MCF 10A (cell line): ENCODE measurements around the gene FAM50A. TPM values are rescaled to one million over a fixed set of nuclear protein-coding genes. Genes with fewer than 3 reads are reported as not detected.
A peak's percentile ranks its signal among the peaks of the same experiment; 100 is the strongest.

ENCODE experiments used
- BruUV-seq: library from RNA; stranded (reverse); fragments of 400-500 nt; replicated peaks from 2 replicates; lab custom pipeline; 2021; lab: Mats Ljungman, UMichigan
- CTCF ChIA-PET: fragments of 300-600 bp; sonication (Branson Sonifier 250); formaldehyde crosslinking; extraction: SDS; loops from one replicate; lab custom pipeline; 2021; ENCODE audit warnings: antibody characterized with exemption, inconsistent platforms; lab: Yijun Ruan, JAX
- POLR2A ChIA-PET: fragments of 300-600, 350-650 bp; sonication (Branson Sonifier 250); formaldehyde crosslinking; extraction: SDS; loops from one replicate; lab custom pipeline; 2020; ENCODE audit warnings: antibody characterized with exemption, inconsistent platforms; lab: Yijun Ruan, JAX
- DNase-seq: peaks from one replicate; pipeline ENCODE4 v3.0.0-alpha.2; 2018; ENCODE audit not compliant: unreplicated experiment
- H3K27ac Mint-ChIP-seq: one replicate; pipeline ENCODE4 v1.8.0; 2022; ENCODE audit warnings: mild to moderate bottlenecking, low read depth, mixed read lengths; ENCODE audit not compliant: unreplicated experiment
- H3K27me3 Mint-ChIP-seq: one replicate; pipeline ENCODE4 v1.8.0; 2022; ENCODE audit warnings: mixed read lengths; ENCODE audit not compliant: insufficient read depth, unreplicated experiment
- H3K36me3 Mint-ChIP-seq: one replicate; pipeline ENCODE4 v1.8.0; 2022; ENCODE audit warnings: mild to moderate bottlenecking, moderate library complexity, mixed read lengths; ENCODE audit not compliant: insufficient read depth, unreplicated experiment
- H3K4me1 Mint-ChIP-seq: one replicate; pipeline ENCODE4 v1.8.0; 2022; ENCODE audit warnings: mixed read lengths; ENCODE audit not compliant: insufficient read depth, unreplicated experiment
- H3K4me3 Mint-ChIP-seq: one replicate; pipeline ENCODE4 v1.8.0; 2022; ENCODE audit warnings: mild to moderate bottlenecking, moderate library complexity, mixed read lengths; ENCODE audit not compliant: unreplicated experiment
- H3K9me3 Mint-ChIP-seq: one replicate; pipeline ENCODE4 v1.8.0; 2022; ENCODE audit warnings: mixed read lengths; ENCODE audit not compliant: unreplicated experiment
- intact Hi-C: fragments of 100-400 bp; cut with micrococcal nuclease; formaldehyde crosslinking; loops from 2 replicates; pipeline ENCODE4 v1.14.1; 2022
- total RNA-seq: library from RNA; stranded (reverse); gene quantifications from 2 replicates; pipeline ENCODE4 v1.2.3, GENCODE V29; 2022
- TF ChIP-seq, protein P1 (sequence below): fragments of 200-600 bp; IDR thresholded peaks from one replicate; pipeline ENCODE4 v1.8.0; 2022; ENCODE audit warnings: antibody characterized with exemption, mild to moderate bottlenecking; ENCODE audit not compliant: unreplicated experiment

FAM50A gene
- total RNA-seq, 1 experiment from 2014 or later = 62.1 TPM

GRCh38 chrX:154478728-154479622 is 35.0 kb downstream of the FAM50A start, which contains the start of gene LAGE3:
Gene LAGE3 (minus strand): TSS chrX:154479281. CDS start chrX:154478915, 366 bp downstream.
- Mint-ChIP-seq H3K27me3 (peaks cover 23% of the 10 kb centered on the region), H3K9me3 (no peaks in the 10 kb centered on the region), H3K27ac (peak within 1 kb of the TSS; percentile 23), H3K4me3 (peak within 1 kb of the TSS; percentile 72), H3K36me3 (peaks cover 12% of the 10 kb centered on the region), H3K4me1 (peaks cover 7% of the 10 kb centered on the region)
- intact Hi-C loops = no loop called here
- CTCF ChIA-PET = interaction anchor here (1.1 kb wide), 1 partner anchor 55 kb away, joined by 3 read pairs; no protein-coding TSS in a partner anchor
- BruUV-seq = no TSS peak
- peak; percentile 84 for DNase-seq
- POLR2A ChIA-PET = interaction anchor here (1.1 to 1.4 kb wide), 2 partner anchors 12 to 21 kb away, joined by 5 to 6 read pairs; partner anchors contain the start of genes PLXNA3 and SLC10A3
- TF ChIP-seq, protein P1, sequence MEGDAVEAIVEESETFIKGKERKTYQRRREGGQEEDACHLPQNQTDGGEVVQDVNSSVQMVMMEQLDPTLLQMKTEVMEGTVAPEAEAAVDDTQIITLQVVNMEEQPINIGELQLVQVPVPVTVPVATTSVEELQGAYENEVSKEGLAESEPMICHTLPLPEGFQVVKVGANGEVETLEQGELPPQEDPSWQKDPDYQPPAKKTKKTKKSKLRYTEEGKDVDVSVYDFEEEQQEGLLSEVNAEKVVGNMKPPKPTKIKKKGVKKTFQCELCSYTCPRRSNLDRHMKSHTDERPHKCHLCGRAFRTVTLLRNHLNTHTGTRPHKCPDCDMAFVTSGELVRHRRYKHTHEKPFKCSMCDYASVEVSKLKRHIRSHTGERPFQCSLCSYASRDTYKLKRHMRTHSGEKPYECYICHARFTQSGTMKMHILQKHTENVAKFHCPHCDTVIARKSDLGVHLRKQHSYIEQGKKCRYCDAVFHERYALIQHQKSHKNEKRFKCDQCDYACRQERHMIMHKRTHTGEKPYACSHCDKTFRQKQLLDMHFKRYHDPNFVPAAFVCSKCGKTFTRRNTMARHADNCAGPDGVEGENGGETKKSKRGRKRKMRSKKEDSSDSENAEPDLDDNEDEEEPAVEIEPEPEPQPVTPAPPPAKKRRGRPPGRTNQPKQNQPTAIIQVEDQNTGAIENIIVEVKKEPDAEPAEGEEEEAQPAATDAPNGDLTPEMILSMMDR = no peak

DNA sequence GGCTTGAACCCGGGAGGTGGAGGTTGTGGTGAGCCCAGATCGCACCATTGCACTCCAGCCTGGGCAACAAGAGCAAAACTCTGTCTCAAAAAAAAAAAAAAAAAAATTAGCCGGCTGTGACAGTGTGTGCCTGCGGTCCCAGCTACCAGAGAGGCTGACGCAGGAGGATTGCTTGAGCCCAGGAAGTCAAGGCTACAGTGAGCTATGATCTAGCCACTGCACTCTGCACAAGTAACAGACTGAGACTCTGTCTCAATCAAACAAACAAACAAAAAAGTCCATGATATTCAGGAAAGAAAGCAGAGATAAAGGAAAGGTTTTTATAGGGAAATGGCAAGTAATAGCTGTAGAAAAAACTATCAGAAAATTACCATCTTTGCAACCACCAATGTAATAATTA is 37.3 kb downstream of the FAM50A start:
- POLR2A ChIA-PET = interaction anchor here (1.1 kb wide), 1 partner anchor 34 kb away, joined by 4 read pairs; the partner anchor contains the start of gene FAM3A
- no peak for DNase-seq
- BruUV-seq = no TSS peak
- Mint-ChIP-seq H3K9me3 (no peaks in the 10 kb centered on the region), H3K4me3 (no peak overlapping the region), H3K36me3 (peaks cover 15% of the 10 kb centered on the region), H3K27me3 (peaks cover 23% of the 10 kb centered on the region), H3K4me1 (peaks cover 7% of the 10 kb centered on the region), H3K27ac (no peak overlapping the region)
- TF ChIP-seq, protein P1 = no peak
- intact Hi-C loops = no loop called here
- CTCF ChIA-PET = interaction anchor here (0.6 kb wide), 1 partner anchor 54 kb away, joined by 4 read pairs; no protein-coding TSS in a partner anchor

DNA sequence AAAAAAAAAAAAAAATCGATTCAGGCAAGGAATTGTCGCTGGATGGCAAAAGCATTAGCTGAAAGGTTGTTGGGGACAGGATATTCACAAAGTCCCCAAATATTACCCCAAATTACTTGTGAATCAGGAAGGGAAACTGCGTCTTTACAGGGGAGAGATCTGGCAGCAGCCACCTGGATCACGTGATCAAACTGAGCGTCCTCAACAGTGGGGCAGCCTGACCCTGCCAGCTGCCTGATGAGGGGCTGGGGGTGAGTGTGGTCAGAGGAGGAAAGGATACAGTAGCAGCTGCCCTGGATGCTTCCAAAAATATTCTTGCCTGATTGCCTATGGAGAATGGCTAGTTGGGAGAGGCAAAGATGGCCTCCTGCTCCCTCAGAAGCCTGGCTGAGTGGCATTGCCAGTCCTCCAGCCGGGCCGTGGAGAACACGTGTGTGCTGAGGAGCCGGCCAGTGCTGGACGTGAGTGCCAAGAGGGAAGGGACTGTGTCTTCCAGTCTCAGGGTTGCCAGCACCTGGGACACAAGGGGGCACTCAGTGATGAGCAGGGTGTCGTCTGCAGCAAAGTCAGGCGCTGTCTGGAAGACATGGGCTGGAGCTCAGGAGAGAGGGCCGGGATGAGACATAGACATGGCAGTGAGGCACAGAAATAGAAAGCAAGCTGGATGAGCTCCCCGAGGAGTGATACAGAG is 38.1 kb downstream of the FAM50A start:
- H3K36me3 Mint-ChIP-seq = peaks cover 15% of the 10 kb centered on the region
- no peak overlapping the region for H3K4me3 Mint-ChIP-seq
- CTCF ChIA-PET = interaction anchor here (0.6 to 1.5 kb wide), 3 partner anchors 53 to 82 kb away, joined by 3 to 4 read pairs (median 4); no protein-coding TSS in a partner anchor
- no peak overlapping the region for H3K27ac Mint-ChIP-seq
- BruUV-seq = no TSS peak
- H3K4me1 Mint-ChIP-seq = peaks cover 7% of the 10 kb centered on the region
- DNase-seq = no peak
- H3K9me3 Mint-ChIP-seq = no peaks in the 10 kb centered on the region
- POLR2A ChIA-PET = interaction anchor here (1.1 kb wide), 1 partner anchor 34 kb away, joined by 4 read pairs; the partner anchor contains the start of gene FAM3A
- peaks cover 23% of the 10 kb centered on the region for H3K27me3 Mint-ChIP-seq
- TF ChIP-seq, protein P1 = no peak
- intact Hi-C loops = no loop called here
